ENCODE results near the gene SLC25A23. TPM values are rescaled to one million over a fixed set of nuclear protein-coding genes. Genes with fewer than 3 reads are reported as not detected.

SLC25A23 gene
- total and polyA plus RNA-seq, 2 donors (not counting 1 experiment from before 2014, with no cell fraction given), result 9.3 to 25.3 TPM

DNA sequence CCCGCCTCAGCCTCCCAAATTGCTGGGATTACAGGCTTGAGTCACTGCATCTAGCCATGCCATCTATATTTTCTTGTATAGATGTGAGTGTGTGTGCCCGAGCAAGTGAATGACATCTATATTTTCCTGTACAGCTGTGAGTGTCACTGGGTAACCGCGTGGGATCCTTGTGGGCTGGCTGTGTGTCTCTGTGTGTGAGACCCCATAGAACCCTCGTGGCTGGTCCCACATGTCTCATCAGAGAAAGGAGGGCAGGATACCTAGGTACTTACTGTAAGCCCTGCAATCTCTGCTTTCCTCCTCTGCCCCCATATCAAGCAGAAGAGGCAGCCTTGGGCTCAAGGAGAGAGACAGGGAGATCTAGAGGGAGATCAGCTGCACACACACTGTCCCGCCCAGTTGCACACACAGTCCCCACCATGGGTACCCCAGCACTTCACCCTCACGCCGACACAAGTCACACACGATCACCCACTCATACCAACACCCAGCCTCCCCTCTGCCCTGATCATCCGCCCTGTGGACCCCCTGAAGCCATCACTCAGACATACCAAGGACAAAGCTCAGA lies 21.3 kb upstream of the SLC25A23 start:
- ATAC-seq (ENCODE audit: low read depth), result peak; percentile 4
- 15% methylated on average over 8 of the region's 10 CpGs for WGBS (ENCODE audit: insufficient coverage)
- H3K9me3 Mint-ChIP-seq (ENCODE audit: insufficient read depth), result no peaks in the 10 kb centered on the region
- POLR2A ChIA-PET, result interaction anchor here (0.5 to 1.7 kb wide), 12 partner anchors 12 to 264 kb away, joined by 3 to 9 read pairs (median 4); partner anchors contain the start of genes CRB3 and SLC25A23
- peak overlapping the region; percentile 96 for H2AFZ ChIP-seq (ENCODE audit: insufficient read depth, low read depth, low read length, poor library complexity, severe bottlenecking)
- H3K9ac ChIP-seq (ENCODE audit: low read length), result peak overlapping the region; percentile 98
- intact Hi-C loops (cut with micrococcal nuclease), result loop anchor here (2.0 to 5.0 kb wide), 2 partner anchors 36 to 109 kb away; partner anchors contain the start of gene ALKBH7
- TF ChIP-seq EZH2 (IDR thresholded peaks at IDR 0.05; ENCODE audit: borderline replicate concordance, insufficient read depth, low read depth, low read length, poor library complexity, severe bottlenecking), result no peak
- TF ChIP-seq, protein P1, sequence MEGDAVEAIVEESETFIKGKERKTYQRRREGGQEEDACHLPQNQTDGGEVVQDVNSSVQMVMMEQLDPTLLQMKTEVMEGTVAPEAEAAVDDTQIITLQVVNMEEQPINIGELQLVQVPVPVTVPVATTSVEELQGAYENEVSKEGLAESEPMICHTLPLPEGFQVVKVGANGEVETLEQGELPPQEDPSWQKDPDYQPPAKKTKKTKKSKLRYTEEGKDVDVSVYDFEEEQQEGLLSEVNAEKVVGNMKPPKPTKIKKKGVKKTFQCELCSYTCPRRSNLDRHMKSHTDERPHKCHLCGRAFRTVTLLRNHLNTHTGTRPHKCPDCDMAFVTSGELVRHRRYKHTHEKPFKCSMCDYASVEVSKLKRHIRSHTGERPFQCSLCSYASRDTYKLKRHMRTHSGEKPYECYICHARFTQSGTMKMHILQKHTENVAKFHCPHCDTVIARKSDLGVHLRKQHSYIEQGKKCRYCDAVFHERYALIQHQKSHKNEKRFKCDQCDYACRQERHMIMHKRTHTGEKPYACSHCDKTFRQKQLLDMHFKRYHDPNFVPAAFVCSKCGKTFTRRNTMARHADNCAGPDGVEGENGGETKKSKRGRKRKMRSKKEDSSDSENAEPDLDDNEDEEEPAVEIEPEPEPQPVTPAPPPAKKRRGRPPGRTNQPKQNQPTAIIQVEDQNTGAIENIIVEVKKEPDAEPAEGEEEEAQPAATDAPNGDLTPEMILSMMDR (IDR thresholded peaks at IDR 0.05), result no peak
- H3K27me3 Mint-ChIP-seq, result no peaks in the 10 kb centered on the region
- H3K4me1 Mint-ChIP-seq, result peaks cover 26% of the 10 kb centered on the region
- CTCF ChIA-PET, result interaction anchor here (0.6 to 2.3 kb wide), 11 partner anchors 10 to 873 kb away, joined by 3 to 8 read pairs (median 3); partner anchors contain the start of gene TUBB4A
- H3K79me2 ChIP-seq (ENCODE audit: control insufficient read depth, insufficient read depth, low read length), result peaks cover 51% of the 10 kb centered on the region
- H4K20me1 ChIP-seq (ENCODE audit: control insufficient read depth, insufficient read depth, low read length, poor library complexity, severe bottlenecking), result peaks cover 13% of the 10 kb centered on the region
- H3K27ac ChIP-seq (ENCODE audit: low read length in 2 of 2), result peak overlapping the region; percentile 89 to 95
- peaks cover 0 to 11% (median 0%) of the 10 kb centered on the region in 3 donors for H3K9me3 ChIP-seq (ENCODE audit: control extremely low read depth in 1 of 3, control insufficient read depth in 2 of 3, insufficient read depth in 1 of 3, low read length in 2 of 3)
- H3K27me3 ChIP-seq (replicated peaks in 1 of 4; ENCODE audit: control extremely low read depth in 1 of 4, control insufficient read depth in 3 of 4, insufficient read depth in 4 of 4, low read length in 3 of 4), result no peaks in the 10 kb centered on the region
- peak; percentile 16 for DNase-seq
- H3K36me3 ChIP-seq (replicated peaks in 1 of 2; ENCODE audit: control extremely low read depth in 1 of 2, control insufficient read depth in 1 of 2, extremely low read depth in 1 of 2, insufficient read depth in 2 of 2, low read length in 1 of 2), result peaks cover 0 to 34% of the 10 kb centered on the region in 2 experiments
- peak overlapping the region; percentile 61 to 97 (median 73) for H3K4me3 ChIP-seq (ENCODE audit: control extremely low read depth in 1 of 5, extremely low read depth in 1 of 5, insufficient read depth in 1 of 5, low read depth in 2 of 5, low read length in 4 of 5)
- H3K27ac Mint-ChIP-seq, result peak overlapping the region; percentile 95
- H3K4me3 Mint-ChIP-seq, result peak overlapping the region; percentile 98
- peaks cover 13 to 23% of the 10 kb centered on the region in 2 donors for H3K4me1 ChIP-seq (ENCODE audit: control insufficient read depth in 2 of 2, insufficient read depth in 2 of 2, low read length in 2 of 2)
- H3K4me2 ChIP-seq (replicated peaks; ENCODE audit: low read depth, low read length, poor library complexity, severe bottlenecking), result peak overlapping the region; percentile 88

DNA sequence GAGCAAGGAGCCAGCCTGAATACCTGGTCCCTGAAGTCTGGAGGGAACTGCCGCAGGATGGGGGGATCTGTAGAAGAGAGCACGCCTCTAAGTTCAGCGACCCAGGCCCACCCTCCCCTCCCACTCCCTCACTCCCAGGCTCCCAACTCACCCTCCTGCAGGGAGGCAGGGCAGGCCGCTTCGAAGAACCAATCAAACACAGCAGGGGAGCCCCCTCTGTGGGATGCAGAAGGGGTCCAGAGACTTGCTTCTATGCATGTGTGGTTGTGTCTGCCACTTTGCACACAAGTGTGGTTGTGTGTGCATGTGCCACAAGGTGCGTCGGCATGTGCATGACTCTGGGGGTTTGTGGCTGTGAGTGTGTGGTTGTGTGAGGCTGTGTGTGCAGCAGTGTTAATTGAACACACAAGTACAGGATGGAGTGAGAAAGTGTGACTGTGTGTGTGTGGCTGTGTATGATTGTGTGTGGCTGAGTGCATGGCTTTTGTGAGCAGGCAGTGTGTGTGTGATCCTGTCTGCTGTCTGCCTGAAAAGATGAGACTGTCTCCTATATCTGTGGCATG lies 20.3 kb upstream of the SLC25A23 start:
- POLR2A ChIA-PET, result interaction anchor here (0.6 kb wide), 1 partner anchor 382 kb away, joined by 4 read pairs; no protein-coding TSS in a partner anchor
- H4K20me1 ChIP-seq (ENCODE audit: control insufficient read depth, insufficient read depth, low read length, poor library complexity, severe bottlenecking), result peaks cover 17% of the 10 kb centered on the region
- intact Hi-C loops (cut with micrococcal nuclease), result loop anchor here (2.0 to 5.0 kb wide), 2 partner anchors 37 to 108 kb away; partner anchors contain the start of gene ALKBH7
- no peak overlapping the region for H3K27ac ChIP-seq (ENCODE audit: low read length in 2 of 2)
- no peaks in the 10 kb centered on the region for H3K27me3 ChIP-seq (replicated peaks in 1 of 4; ENCODE audit: control extremely low read depth in 1 of 4, control insufficient read depth in 3 of 4, insufficient read depth in 4 of 4, low read length in 3 of 4)
- peaks cover 51% of the 10 kb centered on the region for H3K79me2 ChIP-seq (ENCODE audit: control insufficient read depth, insufficient read depth, low read length)
- no peak for ATAC-seq (ENCODE audit: low read depth)
- peak overlapping the region; percentile 1 for H3K4me2 ChIP-seq (replicated peaks; ENCODE audit: low read depth, low read length, poor library complexity, severe bottlenecking)
- H3K9ac ChIP-seq (ENCODE audit: low read length), result no peak overlapping the region
- Mint-ChIP-seq H3K4me3 (peak overlapping the region; percentile 69), H3K27me3 (no peaks in the 10 kb centered on the region), H3K4me1 (peaks cover 26% of the 10 kb centered on the region), H3K27ac (peak overlapping the region; percentile 69), H3K9me3 (ENCODE audit: insufficient read depth) (no peaks in the 10 kb centered on the region)
- no peak overlapping the region for H2AFZ ChIP-seq (ENCODE audit: insufficient read depth, low read depth, low read length, poor library complexity, severe bottlenecking)
- TF ChIP-seq EZH2 (IDR thresholded peaks at IDR 0.05; ENCODE audit: borderline replicate concordance, insufficient read depth, low read depth, low read length, poor library complexity, severe bottlenecking), result no peak
- TF ChIP-seq, protein P1 (IDR thresholded peaks at IDR 0.05), result no peak
- peaks cover 0 to 11% (median 0%) of the 10 kb centered on the region in 3 donors for H3K9me3 ChIP-seq (ENCODE audit: control extremely low read depth in 1 of 3, control insufficient read depth in 2 of 3, insufficient read depth in 1 of 3, low read length in 2 of 3)
- DNase-seq, result no peak
- no peak overlapping the region for H3K4me3 ChIP-seq (ENCODE audit: control extremely low read depth in 1 of 5, extremely low read depth in 1 of 5, insufficient read depth in 1 of 5, low read depth in 2 of 5, low read length in 4 of 5)
- WGBS (ENCODE audit: insufficient coverage), result 87% methylated on average over 2 of the region's 7 CpGs
- peaks cover 0 to 45% of the 10 kb centered on the region in 2 experiments for H3K36me3 ChIP-seq (replicated peaks in 1 of 2; ENCODE audit: control extremely low read depth in 1 of 2, control insufficient read depth in 1 of 2, extremely low read depth in 1 of 2, insufficient read depth in 2 of 2, low read length in 1 of 2)
- H3K4me1 ChIP-seq (ENCODE audit: control insufficient read depth in 2 of 2, insufficient read depth in 2 of 2, low read length in 2 of 2), result peaks cover 13 to 23% of the 10 kb centered on the region in 2 donors
- CTCF ChIA-PET, result no interaction called here

Data from B cell (primary cell).